NCI-H146 treated with DMSO at 0.1 percent for 48 hours (cell line): Measurements from ENCODE around the gene MPHOSPH9.

Experiments
- DNase-seq: peaks from one replicate; lab custom pipeline; 2025; ENCODE audit not compliant: unreplicated experiment; lab: John Stamatoyannopoulos, UW

The MPHOSPH9 gene

GRCh38 chr12:123131291-123131832 is 101.6 kb downstream of the MPHOSPH9 start:
- DNase-seq = no peak

GRCh38 chr12:123129621-123130020 is 103.3 kb downstream of the MPHOSPH9 start:
- DNase-seq = no peak

GRCh38 chr12:123127182-123127495 is 105.8 kb downstream of the MPHOSPH9 start:
- DNase-seq = no peak

- DNase-seq = no peak
These were observed 106.4 kb downstream of the MPHOSPH9 start for GRCh38 chr12:123126294-123127181.

- DNase-seq = no peak
These were observed 110.3 kb downstream of the MPHOSPH9 start for GRCh38 chr12:123122626-123123025.

GRCh38 chr12:123121670-123122069 is 111.3 kb downstream of the MPHOSPH9 start:
- no peak for DNase-seq

- DNase-seq = peak; percentile 43
These were observed 112.3 kb downstream of the MPHOSPH9 start for GRCh38 chr12:123120452-123121166.

- no peak for DNase-seq
These were observed 113.1 kb downstream of the MPHOSPH9 start for GRCh38 chr12:123119808-123120207.

GRCh38 chr12:123118497-123118896 is 114.4 kb downstream of the MPHOSPH9 start:
- peak; percentile 53 for DNase-seq

- DNase-seq = no peak
These were observed 117.4 kb downstream of the MPHOSPH9 start for GRCh38 chr12:123115409-123116121.

- DNase-seq = no peak
These were observed 118.4 kb downstream of the MPHOSPH9 start for GRCh38 chr12:123114304-123115083.

- DNase-seq = peak; percentile 50
These were observed 119.9 kb downstream of the MPHOSPH9 start for GRCh38 chr12:123113026-123113425.

GRCh38 chr12:123111498-123112165 is 121.3 kb downstream of the MPHOSPH9 start:
- no peak for DNase-seq

- no peak for DNase-seq
These were observed 123.6 kb downstream of the MPHOSPH9 start for GRCh38 chr12:123109319-123109772.

GRCh38 chr12:123108682-123109066 is 124.3 kb downstream of the MPHOSPH9 start:
- no peak for DNase-seq

GRCh38 chr12:123107926-123108681 is 124.8 kb downstream of the MPHOSPH9 start:
- no peak for DNase-seq

GRCh38 chr12:123106640-123107359 is 126.1 kb downstream of the MPHOSPH9 start:
- DNase-seq = no peak

GRCh38 chr12:123105211-123105826 is 127.6 kb downstream of the MPHOSPH9 start:
- DNase-seq = peak; percentile 90
